HepG2 (cell line): ENCODE data around the gene JAGN1. TPM values are rescaled to one million over a fixed set of nuclear protein-coding genes. Genes with fewer than 3 reads are reported as not detected.

Experiments used
- EEA1 ChIP-seq: sonication (generic); formaldehyde crosslinking; IDR thresholded peaks from 2 replicates; pipeline ENCODE4 v1.5.1; 2020; ENCODE audit warnings: mild to moderate bottlenecking, missing genetic modification reagents, borderline replicate concordance
- EHMT2 ChIP-seq: fragments of 200-600 bp; sonication (generic); IDR thresholded peaks from 2 replicates; pipeline ENCODE4 v1.7.0; 2017; ENCODE audit warnings: antibody characterized with exemption, low read depth, low read length, borderline replicate concordance
- ESRRA ChIP-seq: sonication (generic); formaldehyde crosslinking; IDR thresholded peaks from 2 replicates; pipeline ENCODE4 v1.5.1; 2020; ENCODE audit warnings: mild to moderate bottlenecking, low read depth, missing genetic modification reagents
- FOXP1 ChIP-seq, 2 experiments: fragments of 450-650 bp in 1 of 2; IDR thresholded peaks; 2 replicates each; pipeline ENCODE4 v1.6.1; 2017 to 2018; ENCODE audit warnings: antibody characterized with exemption in 1 of 2
- GATAD1 ChIP-seq: IDR thresholded peaks from 2 replicates; pipeline ENCODE4 v1.6.1; 2016; ENCODE audit warnings: missing genetic modification reagents, missing compliant biosample characterization
- HNRNPUL1 ChIP-seq: fragments of 200-400 bp; formaldehyde crosslinking; IDR thresholded peaks from 2 replicates; pipeline ENCODE4 v1.6.1; 2017; ENCODE audit warnings: low read depth, mild to moderate bottlenecking, low read length, moderate library complexity
- HOXD1 ChIP-seq: sonication (generic); formaldehyde crosslinking; IDR thresholded peaks from 2 replicates; pipeline ENCODE4 v1.5.0; 2020; ENCODE audit warnings: missing genetic modification reagents
- MXD3 ChIP-seq: IDR thresholded peaks from 2 replicates; pipeline ENCODE4 v1.6.1; 2016; ENCODE audit warnings: mild to moderate bottlenecking, missing biosample characterization, missing genetic modification reagents
- PCBP1 ChIP-seq: fragments of 200-400 bp; formaldehyde crosslinking; IDR thresholded peaks from 2 replicates; pipeline ENCODE4 v1.6.1; 2017; ENCODE audit warnings: mild to moderate bottlenecking, low read depth, low read length, borderline replicate concordance
- RAD21 ChIP-seq: fragments of 450-650 bp; formaldehyde crosslinking; IDR thresholded peaks from 2 replicates; pipeline ENCODE4 v1.5.0; 2020; ENCODE audit warnings: mild to moderate bottlenecking
- RAD51 ChIP-seq: fragments of 450-650 bp; IDR thresholded peaks from 2 replicates; pipeline ENCODE4 v1.6.1; 2016; ENCODE audit warnings: borderline replicate concordance
- RBFOX2 ChIP-seq: fragments of 200-400 bp; formaldehyde crosslinking; IDR thresholded peaks from 2 replicates; pipeline ENCODE4 v1.6.1; 2017; ENCODE audit warnings: low read depth, mild to moderate bottlenecking, low read length
- SIX1 ChIP-seq: sonication (generic); formaldehyde crosslinking; IDR thresholded peaks from 2 replicates; pipeline ENCODE4 v1.4.0; 2020; ENCODE audit warnings: missing genetic modification reagents, borderline replicate concordance
- TCF12 ChIP-seq, 2 experiments: fragments of 450-650 bp in 1 of 2; sonication (generic) in 1 of 2; formaldehyde crosslinking in 1 of 2; IDR thresholded peaks; 2 replicates each; pipeline versions ENCODE4 v1.6.1 to v1.8.0; 2017 to 2022; ENCODE audit warnings: antibody characterized with exemption in 1 of 2, mild to moderate bottlenecking in 1 of 2, missing genetic modification reagents in 1 of 2, moderate library complexity in 1 of 2
- TIGD3 ChIP-seq: sonication (generic); formaldehyde crosslinking; IDR thresholded peaks from 2 replicates; pipeline ENCODE4 v1.5.1; 2020; ENCODE audit warnings: mild to moderate bottlenecking, missing genetic modification reagents, borderline replicate concordance
- ZEB1 ChIP-seq: IDR thresholded peaks from 2 replicates; pipeline ENCODE4 v1.6.1; 2012; ENCODE audit warnings: mild to moderate bottlenecking, low read depth, inconsistent platforms; ENCODE audit not compliant: insufficient replicate concordance
- ZMAT5 ChIP-seq: sonication (generic); formaldehyde crosslinking; IDR thresholded peaks from 2 replicates; pipeline ENCODE4 v1.5.0; 2020; ENCODE audit warnings: mild to moderate bottlenecking, low read depth, missing genetic modification reagents, borderline replicate concordance
- ZNF446 ChIP-seq: sonication (generic); formaldehyde crosslinking; IDR thresholded peaks from 2 replicates; pipeline ENCODE4 v1.5.0; 2020; ENCODE audit warnings: mild to moderate bottlenecking, missing genetic modification reagents
- ZNF558 ChIP-seq: sonication (generic); formaldehyde crosslinking; IDR thresholded peaks from 2 replicates; pipeline ENCODE4 v1.9.0; 2022; ENCODE audit warnings: mild to moderate bottlenecking, missing genetic modification reagents, borderline replicate concordance
- ZNF780A ChIP-seq: sonication (generic); formaldehyde crosslinking; IDR thresholded peaks from 2 replicates; pipeline ENCODE4 v1.8.0; 2022; ENCODE audit warnings: mild to moderate bottlenecking, missing genetic modification reagents, moderate library complexity
- polyA plus RNA-seq, 8 experiments: library from polyadenylated mRNA; depleted of rRNA in 3 of 8; stranded (reverse) in 7 of 8; unstranded in 1 of 8; fragments of >200 nt; fragmentation: Illumina TruSeq in 4 of 8; extraction: Trizol in 4 of 8; gene quantifications; 2 replicates each; pipeline versions ENCODE4 v1.2.1 to v1.2.3, GENCODE V29; 2011 to 2016; ENCODE audit warnings: low read depth in 4 of 8, missing spikeins in 1 of 8, mixed read lengths in 1 of 8; ENCODE audit not compliant: insufficient read depth in 1 of 8
- total RNA-seq, 5 experiments: library from RNA; depleted of rRNA; stranded (reverse); fragments of >200 nt; fragmentation: Illumina TruSeq; extraction: Trizol; gene quantifications; 2 replicates each; pipeline ENCODE4 v1.2.3, GENCODE V29; 2016; ENCODE audit warnings: low read depth in 1 of 5
- TF ChIP-seq, protein P1 (sequence below): IDR thresholded peaks from 2 replicates; pipeline ENCODE4 v1.6.1; 2016; ENCODE audit warnings: control low read depth
- TF ChIP-seq, protein P2 (sequence below): sonication (generic); formaldehyde crosslinking; IDR thresholded peaks from 2 replicates; pipeline ENCODE4 v1.4.0; 2020; ENCODE audit warnings: missing genetic modification reagents, borderline replicate concordance
- TF ChIP-seq, protein P3 (sequence below): sonication (generic); formaldehyde crosslinking; IDR thresholded peaks from 2 replicates; pipeline ENCODE4 v1.8.0; 2022; ENCODE audit warnings: missing genetic modification reagents, mild to moderate bottlenecking, moderate library complexity, borderline replicate concordance

Gene JAGN1
- total and polyA plus RNA-seq, 2 of the 13 experiments (the other 11 are each of a cell fraction or from before 2014, with no cell fraction given): 49.9 to 50.9 TPM

DNA sequence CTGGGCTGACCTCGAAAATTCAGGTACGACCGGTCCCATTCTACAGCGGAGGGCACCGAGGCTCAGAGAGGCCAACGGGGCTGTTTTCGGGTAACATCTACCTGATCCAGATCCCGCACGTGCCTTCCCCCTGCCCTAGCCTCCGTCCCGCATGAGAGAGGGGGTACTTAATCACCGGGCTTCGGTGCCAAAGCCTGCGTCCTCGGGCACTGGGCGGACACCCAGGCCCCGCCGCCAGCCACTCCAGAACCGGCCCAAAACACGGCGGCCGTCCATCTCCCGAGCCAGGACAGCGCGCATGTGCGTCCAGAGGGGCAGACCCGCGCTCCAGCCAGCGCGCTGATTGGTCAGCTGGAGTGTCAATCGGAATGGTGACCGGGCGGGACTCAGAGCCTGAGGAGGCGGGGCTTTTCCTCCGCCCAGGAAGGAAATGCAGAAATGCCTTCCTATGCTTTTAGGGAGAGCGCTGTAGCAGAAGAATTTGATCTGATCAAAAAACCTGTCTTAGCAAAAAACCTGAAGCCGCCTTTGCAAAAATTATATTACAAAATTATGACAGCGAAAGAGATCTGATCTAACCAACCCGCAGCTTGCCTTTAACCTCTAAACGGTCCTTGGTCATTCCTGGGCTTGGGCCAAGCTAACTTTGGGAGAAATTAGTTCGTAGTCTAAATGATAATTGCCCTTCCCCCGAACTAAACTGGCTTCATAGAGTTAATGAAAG lies 46.5 kb upstream of the JAGN1 start, which contains the start of gene RPUSD3 (continued):
- no peak for TF ChIP-seq HOXD1
- no peak for TF ChIP-seq SIX1 (CRISPR knock-in tag)
- TF ChIP-seq ZEB1: no peak
- TF ChIP-seq ZNF780A (CRISPR knock-in tag): peak; percentile 71; the same call in 1 of the 2 replicates
- no peak for TF ChIP-seq PCBP1
- TF ChIP-seq TIGD3 (CRISPR knock-in tag): no peak
- TF ChIP-seq, protein P1, sequence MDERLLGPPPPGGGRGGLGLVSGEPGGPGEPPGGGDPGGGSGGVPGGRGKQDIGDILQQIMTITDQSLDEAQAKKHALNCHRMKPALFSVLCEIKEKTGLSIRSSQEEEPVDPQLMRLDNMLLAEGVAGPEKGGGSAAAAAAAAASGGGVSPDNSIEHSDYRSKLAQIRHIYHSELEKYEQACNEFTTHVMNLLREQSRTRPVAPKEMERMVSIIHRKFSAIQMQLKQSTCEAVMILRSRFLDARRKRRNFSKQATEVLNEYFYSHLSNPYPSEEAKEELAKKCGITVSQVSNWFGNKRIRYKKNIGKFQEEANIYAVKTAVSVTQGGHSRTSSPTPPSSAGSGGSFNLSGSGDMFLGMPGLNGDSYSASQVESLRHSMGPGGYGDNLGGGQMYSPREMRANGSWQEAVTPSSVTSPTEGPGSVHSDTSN: peak; percentile 98
- TF ChIP-seq EEA1 (CRISPR knock-in tag): no peak
- TF ChIP-seq MXD3 (CRISPR knock-in tag): peak; percentile 74; the same call in 1 of the 2 replicates
- no peak for TF ChIP-seq EHMT2
- TF ChIP-seq ZMAT5 (CRISPR knock-in tag): no peak
- no peak for TF ChIP-seq RAD21 (CRISPR knock-in tag)
- peak; percentile 89 for TF ChIP-seq RBFOX2
- peak; percentile 61; the same call in 1 of the 2 replicates for TF ChIP-seq ESRRA (CRISPR knock-in tag)
- no peak for TF ChIP-seq ZNF558 (CRISPR knock-in tag)
- TF ChIP-seq, protein P2, sequence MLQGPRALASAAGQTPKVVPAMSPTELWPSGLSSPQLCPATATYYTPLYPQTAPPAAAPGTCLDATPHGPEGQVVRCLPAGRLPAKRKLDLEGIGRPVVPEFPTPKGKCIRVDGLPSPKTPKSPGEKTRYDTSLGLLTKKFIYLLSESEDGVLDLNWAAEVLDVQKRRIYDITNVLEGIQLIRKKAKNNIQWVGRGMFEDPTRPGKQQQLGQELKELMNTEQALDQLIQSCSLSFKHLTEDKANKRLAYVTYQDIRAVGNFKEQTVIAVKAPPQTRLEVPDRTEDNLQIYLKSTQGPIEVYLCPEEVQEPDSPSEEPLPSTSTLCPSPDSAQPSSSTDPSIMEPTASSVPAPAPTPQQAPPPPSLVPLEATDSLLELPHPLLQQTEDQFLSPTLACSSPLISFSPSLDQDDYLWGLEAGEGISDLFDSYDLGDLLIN: no peak
- no peak for TF ChIP-seq ZNF446 (CRISPR knock-in tag)
- TF ChIP-seq, protein P3, sequence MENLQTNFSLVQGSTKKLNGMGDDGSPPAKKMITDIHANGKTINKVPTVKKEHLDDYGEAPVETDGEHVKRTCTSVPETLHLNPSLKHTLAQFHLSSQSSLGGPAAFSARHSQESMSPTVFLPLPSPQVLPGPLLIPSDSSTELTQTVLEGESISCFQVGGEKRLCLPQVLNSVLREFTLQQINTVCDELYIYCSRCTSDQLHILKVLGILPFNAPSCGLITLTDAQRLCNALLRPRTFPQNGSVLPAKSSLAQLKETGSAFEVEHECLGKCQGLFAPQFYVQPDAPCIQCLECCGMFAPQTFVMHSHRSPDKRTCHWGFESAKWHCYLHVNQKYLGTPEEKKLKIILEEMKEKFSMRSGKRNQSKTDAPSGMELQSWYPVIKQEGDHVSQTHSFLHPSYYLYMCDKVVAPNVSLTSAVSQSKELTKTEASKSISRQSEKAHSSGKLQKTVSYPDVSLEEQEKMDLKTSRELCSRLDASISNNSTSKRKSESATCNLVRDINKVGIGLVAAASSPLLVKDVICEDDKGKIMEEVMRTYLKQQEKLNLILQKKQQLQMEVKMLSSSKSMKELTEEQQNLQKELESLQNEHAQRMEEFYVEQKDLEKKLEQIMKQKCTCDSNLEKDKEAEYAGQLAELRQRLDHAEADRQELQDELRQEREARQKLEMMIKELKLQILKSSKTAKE (CRISPR knock-in tag): no peak
- no peak for TF ChIP-seq HNRNPUL1
- TF ChIP-seq GATAD1 (CRISPR knock-in tag): peak; percentile 60
- no peak for TF ChIP-seq TCF12 (IDR thresholded peaks at IDR 0.05)
- TF ChIP-seq TCF12 (CRISPR knock-in tag; IDR thresholded peaks at IDR 0.05): no peak
- no peak for TF ChIP-seq FOXP1 (IDR thresholded peaks at IDR 0.05)
- no peak for TF ChIP-seq FOXP1 (CRISPR knock-in tag; IDR thresholded peaks at IDR 0.05)
- no peak for TF ChIP-seq RAD51
